CD4-positive, alpha-beta T cell (primary cell): Measurements from ENCODE around the gene MYOF. TPM values are rescaled to one million over a fixed set of nuclear protein-coding genes. Genes with fewer than 3 reads are reported as not detected.

ENCODE experiments used
- ATAC-seq: fragments of 200-7000 bp; cut with Tn5 transposase; one replicate; pipeline ENCODE4 v1.10.0; 2022; ENCODE audit warnings: mild to moderate bottlenecking; ENCODE audit not compliant: poor library complexity
- CTCF ChIA-PET: fragments of 350-600 bp; sonication (Branson Sonifier 250); formaldehyde crosslinking; loops from one replicate; lab custom pipeline; 2021; ENCODE audit warnings: antibody characterized with exemption, inconsistent platforms; lab: Charles Lee
- POLR2A ChIA-PET: fragments of 350-600 bp; sonication (Branson Sonifier 250); formaldehyde crosslinking; loops from one replicate; lab custom pipeline; 2021; ENCODE audit warnings: antibody characterized with exemption, inconsistent platforms; lab: Charles Lee
- DNase-seq, 14 experiments: peaks; one replicate each; pipeline ENCODE4 v3.0.0-alpha.2; 2013 to 2020; ENCODE audit warnings: mixed read lengths in 2 of 14
- H3K27ac ChIP-seq, 2 donors: one replicate each; pipeline versions ENCODE4 v1.5.1 to v1.7.0; 2013; ENCODE audit warnings: low read length in 2 of 2, low read depth in 1 of 2, mild to moderate bottlenecking in 1 of 2
- H3K27me3 ChIP-seq, 2 experiments: 1 replicate in 1 of 2; 2 replicates in 1 of 2; pipeline versions ENCODE4 v1.6.1 to v1.7.0; 2013; ENCODE audit warnings: low read length in 2 of 2, control low read depth in 1 of 2, mild to moderate bottlenecking in 1 of 2, moderate library complexity in 1 of 2; ENCODE audit not compliant: insufficient read depth in 2 of 2, control insufficient read depth in 1 of 2
- H3K36me3 ChIP-seq: one replicate; pipeline ENCODE4 v1.6.1; 2013; ENCODE audit warnings: low read length, control low read depth; ENCODE audit not compliant: insufficient read depth
- H3K4me1 ChIP-seq: one replicate; pipeline ENCODE4 v1.6.1; 2013; ENCODE audit warnings: low read length, control low read depth; ENCODE audit not compliant: insufficient read depth
- H3K4me3 ChIP-seq: one replicate; pipeline ENCODE4 v1.5.1; 2013; ENCODE audit warnings: mild to moderate bottlenecking, low read length, moderate library complexity
- H3K9me3 ChIP-seq, 2 experiments: 1 replicate in 1 of 2; 2 replicates in 1 of 2; pipeline versions ENCODE4 v1.6.1 to v1.7.0; 2013; ENCODE audit warnings: low read length in 2 of 2, mild to moderate bottlenecking in 2 of 2, control low read depth in 1 of 2, moderate library complexity in 1 of 2; ENCODE audit not compliant: control insufficient read depth in 1 of 2, insufficient read depth in 1 of 2
- H3K27ac Mint-ChIP-seq: one replicate; pipeline ENCODE4 v1.8.0; 2020; ENCODE audit warnings: mixed read lengths
- H3K27me3 Mint-ChIP-seq: one replicate; pipeline ENCODE4 v1.8.0; 2021; ENCODE audit warnings: mixed read lengths
- H3K36me3 Mint-ChIP-seq: one replicate; pipeline ENCODE4 v1.8.0; 2021; ENCODE audit warnings: low read depth, mixed read lengths
- H3K4me1 Mint-ChIP-seq: one replicate; pipeline ENCODE4 v1.8.0; 2021; ENCODE audit warnings: low read depth, mixed read lengths
- H3K4me3 Mint-ChIP-seq: one replicate; pipeline ENCODE4 v1.8.0; 2020; ENCODE audit warnings: mild to moderate bottlenecking, mixed read lengths
- H3K9me3 Mint-ChIP-seq: one replicate; pipeline ENCODE4 v1.8.0; 2020; ENCODE audit warnings: mixed read lengths
- intact Hi-C, 2 experiments: fragments of 100-400 bp; cut with DNase I in 1 of 2; cut with micrococcal nuclease in 1 of 2; formaldehyde crosslinking; loops; one replicate each; pipeline versions ENCODE4 v1.15.1 to v1.9.0; 2023 to 2025; cut with DNase I, micrococcal nuclease
- total RNA-seq, 174 experiments: library from RNA in 2 of 174; stranded (reverse) in 2 of 174; gene quantifications; one replicate each; pipeline ENCODE4 v1.2.3 and lab custom pipeline; 2021 to 2026
- TF ChIP-seq, protein P1 (sequence below): fragments of 200-600 bp; IDR thresholded peaks from one replicate; pipeline ENCODE4 v1.8.0; 2022; ENCODE audit warnings: antibody characterized with exemption, mild to moderate bottlenecking

The MYOF gene
- total RNA-seq, 2 experiments from 2014 or later = 0.14 to 0.27 TPM

DNA sequence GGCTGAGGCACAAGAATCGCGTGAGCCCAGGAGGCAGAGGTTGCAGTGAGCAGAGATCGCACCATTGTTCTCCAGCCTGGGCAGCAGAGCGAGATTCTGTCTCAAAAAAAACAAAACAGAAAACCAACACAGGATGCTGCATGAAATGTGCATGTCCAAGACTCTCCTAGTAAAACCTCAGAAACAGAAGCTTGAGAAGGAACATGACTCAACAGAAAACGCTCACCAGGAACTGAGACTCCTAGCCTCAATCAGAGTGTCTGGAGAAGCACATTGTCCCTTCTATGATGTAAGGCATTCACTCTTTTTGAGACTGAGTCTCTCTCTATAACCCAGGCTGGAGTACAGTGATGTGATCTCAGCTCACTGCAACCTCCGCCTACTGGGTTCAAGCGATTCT, 168.3 kb downstream of the MYOF start:
- ATAC-seq (no peak), DNase-seq (no peak)
- Mint-ChIP-seq H3K36me3 (no peaks in the 10 kb centered on the region), H3K27ac (no peak overlapping the region), H3K9me3 (no peaks in the 10 kb centered on the region), H3K4me1 (no peaks in the 10 kb centered on the region), H3K4me3 (no peak overlapping the region), H3K27me3 (peaks cover 25% of the 10 kb centered on the region)
- Histone ChIP-seq H3K9me3 (no peaks in the 10 kb centered on the region), H3K4me3 (no peak overlapping the region), H3K4me1 (no peaks in the 10 kb centered on the region), H3K27ac (no peak overlapping the region), H3K27me3 (peaks cover 0 to 2% of the 10 kb centered on the region in 2 experiments), H3K36me3 (no peaks in the 10 kb centered on the region)
- ChIA-PET CTCF (no interaction called here), POLR2A (no interaction called here)
- intact Hi-C loops = no loop called here
- TF ChIP-seq, protein P1, sequence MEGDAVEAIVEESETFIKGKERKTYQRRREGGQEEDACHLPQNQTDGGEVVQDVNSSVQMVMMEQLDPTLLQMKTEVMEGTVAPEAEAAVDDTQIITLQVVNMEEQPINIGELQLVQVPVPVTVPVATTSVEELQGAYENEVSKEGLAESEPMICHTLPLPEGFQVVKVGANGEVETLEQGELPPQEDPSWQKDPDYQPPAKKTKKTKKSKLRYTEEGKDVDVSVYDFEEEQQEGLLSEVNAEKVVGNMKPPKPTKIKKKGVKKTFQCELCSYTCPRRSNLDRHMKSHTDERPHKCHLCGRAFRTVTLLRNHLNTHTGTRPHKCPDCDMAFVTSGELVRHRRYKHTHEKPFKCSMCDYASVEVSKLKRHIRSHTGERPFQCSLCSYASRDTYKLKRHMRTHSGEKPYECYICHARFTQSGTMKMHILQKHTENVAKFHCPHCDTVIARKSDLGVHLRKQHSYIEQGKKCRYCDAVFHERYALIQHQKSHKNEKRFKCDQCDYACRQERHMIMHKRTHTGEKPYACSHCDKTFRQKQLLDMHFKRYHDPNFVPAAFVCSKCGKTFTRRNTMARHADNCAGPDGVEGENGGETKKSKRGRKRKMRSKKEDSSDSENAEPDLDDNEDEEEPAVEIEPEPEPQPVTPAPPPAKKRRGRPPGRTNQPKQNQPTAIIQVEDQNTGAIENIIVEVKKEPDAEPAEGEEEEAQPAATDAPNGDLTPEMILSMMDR = no peak

DNA sequence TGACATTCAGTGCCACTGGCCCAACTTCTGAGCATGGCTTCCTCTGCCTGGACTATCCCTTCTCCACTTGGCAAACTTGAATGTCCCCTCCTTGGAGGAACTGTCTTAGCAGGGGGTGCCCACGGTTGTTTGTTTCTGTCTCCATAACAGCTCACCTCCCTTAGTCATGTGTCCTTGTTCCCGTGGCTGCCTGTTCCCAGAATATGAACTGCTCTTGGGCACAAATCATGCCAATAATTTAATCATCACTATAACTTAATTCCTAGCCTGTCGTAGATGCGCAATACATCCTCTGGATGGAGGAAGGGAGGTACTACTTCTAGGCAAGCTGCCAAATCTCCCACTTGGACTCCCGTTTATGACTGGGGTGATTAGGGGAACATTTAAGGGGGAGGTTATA, 173.1 kb downstream of the MYOF start:
- ChIA-PET CTCF (no interaction called here), POLR2A (no interaction called here)
- Histone ChIP-seq H3K36me3 (no peaks in the 10 kb centered on the region), H3K27me3 (peaks cover 0 to 2% of the 10 kb centered on the region in 2 experiments), H3K27ac (no peak overlapping the region), H3K4me3 (no peak overlapping the region), H3K9me3 (no peaks in the 10 kb centered on the region), H3K4me1 (no peaks in the 10 kb centered on the region)
- H3K27me3 Mint-ChIP-seq = peaks cover 18% of the 10 kb centered on the region
- TF ChIP-seq, protein P1 = no peak
- H3K36me3 Mint-ChIP-seq = no peaks in the 10 kb centered on the region
- H3K27ac Mint-ChIP-seq = no peak overlapping the region
- DNase-seq (no peak), ATAC-seq (no peak)
- no peak overlapping the region for H3K4me3 Mint-ChIP-seq
- intact Hi-C loops = no loop called here
- H3K9me3 Mint-ChIP-seq = no peaks in the 10 kb centered on the region
- no peaks in the 10 kb centered on the region for H3K4me1 Mint-ChIP-seq

DNA sequence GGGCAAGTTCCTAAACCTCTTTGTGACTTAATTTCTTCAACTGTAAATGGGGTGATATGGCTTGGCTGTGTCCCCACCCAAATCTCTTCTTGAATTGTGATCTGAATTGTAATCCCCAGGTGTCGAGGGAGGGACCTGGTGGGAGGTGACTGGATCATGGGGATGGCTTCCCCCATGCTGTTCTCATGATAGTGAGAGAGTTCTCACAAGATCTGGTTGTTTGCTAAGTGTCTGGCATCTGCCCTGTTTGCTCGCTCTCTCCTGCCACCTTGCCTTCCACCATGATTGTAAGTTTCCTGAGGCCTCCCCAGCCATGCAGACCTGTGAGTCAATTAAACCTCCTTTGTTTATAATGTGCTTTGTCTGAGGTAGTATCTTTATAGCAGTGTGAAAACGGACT, 177.0 kb downstream of the MYOF start:
- Mint-ChIP-seq H3K4me3 (no peak overlapping the region), H3K4me1 (no peaks in the 10 kb centered on the region), H3K27ac (no peak overlapping the region), H3K9me3 (no peaks in the 10 kb centered on the region), H3K36me3 (no peaks in the 10 kb centered on the region), H3K27me3 (peaks cover 6% of the 10 kb centered on the region)
- H3K27ac ChIP-seq = no peak overlapping the region
- no peaks in the 10 kb centered on the region for H3K9me3 ChIP-seq
- H3K36me3 ChIP-seq = no peaks in the 10 kb centered on the region
- DNase-seq = no peak
- intact Hi-C loops = no loop called here
- H3K4me1 ChIP-seq = no peaks in the 10 kb centered on the region
- CTCF ChIA-PET = no interaction called here
- TF ChIP-seq, protein P1 = no peak
- POLR2A ChIA-PET = no interaction called here
- H3K27me3 ChIP-seq = peaks cover 0 to under 1% of the 10 kb centered on the region in 2 experiments
- H3K4me3 ChIP-seq = no peak overlapping the region
- ATAC-seq = no peak
